Hematopoietic multipotent progenitor cell treated with erythropoietin and hydrocortisone succinate and interleukin-3 and kit ligand, for 8 days (in vitro differentiated cells): ENCODE measurements around the gene TSPAN10.
A peak's percentile ranks its signal among the peaks of the same experiment; 100 is the strongest.

Experiments used
- DNase-seq: peaks from one replicate; pipeline ENCODE4 v3.0.0-alpha.2; 2015

TSPAN10 gene

DNA sequence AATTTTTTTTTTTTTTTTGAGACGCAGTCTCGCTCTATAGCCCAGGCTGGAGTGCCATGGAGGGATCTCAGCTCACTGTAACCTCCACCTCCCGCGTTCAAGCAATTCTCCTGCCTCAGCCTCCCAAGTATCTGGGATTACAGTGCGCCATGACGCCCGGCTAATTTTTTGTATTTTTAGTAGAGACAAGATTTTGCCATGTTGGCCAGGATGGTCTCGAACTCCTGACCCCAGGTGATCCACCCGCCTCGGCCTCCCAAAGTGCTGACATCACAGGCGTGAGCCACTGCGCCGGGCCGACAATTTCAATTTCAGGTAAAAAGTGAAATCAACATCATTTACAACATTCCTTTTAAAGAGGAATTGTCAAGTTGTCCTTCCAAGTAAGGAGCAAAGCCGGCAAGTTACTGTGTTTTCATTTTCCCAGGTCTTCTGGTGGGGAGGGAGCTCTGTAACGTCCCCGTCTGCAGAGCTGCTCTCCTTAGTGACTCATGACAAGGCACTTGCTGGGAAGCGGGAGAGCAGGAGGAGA lies 957 bp upstream of the TSPAN10 start:
- peak; percentile 38 for DNase-seq

DNA sequence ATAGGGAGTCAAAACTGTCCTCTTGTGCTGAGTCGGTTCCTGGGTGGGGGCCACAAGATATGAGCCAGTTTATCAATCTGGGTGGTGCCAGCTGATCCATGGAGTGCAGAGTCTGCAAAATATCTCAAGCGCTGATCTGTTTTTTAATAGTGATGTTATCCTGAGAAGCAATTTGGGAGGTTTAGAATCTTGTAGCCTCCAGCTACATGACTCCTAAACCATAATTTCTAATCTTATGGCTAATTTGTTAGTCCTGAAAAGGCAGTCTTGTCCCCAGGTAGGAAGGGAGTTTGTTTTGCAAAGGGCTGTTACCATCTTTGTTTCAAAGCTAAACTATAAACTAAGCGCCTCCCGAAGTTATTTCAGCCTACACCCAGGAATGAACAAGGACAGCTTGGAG lies 1.7 kb downstream of the TSPAN10 start:
- DNase-seq = no peak

DNA sequence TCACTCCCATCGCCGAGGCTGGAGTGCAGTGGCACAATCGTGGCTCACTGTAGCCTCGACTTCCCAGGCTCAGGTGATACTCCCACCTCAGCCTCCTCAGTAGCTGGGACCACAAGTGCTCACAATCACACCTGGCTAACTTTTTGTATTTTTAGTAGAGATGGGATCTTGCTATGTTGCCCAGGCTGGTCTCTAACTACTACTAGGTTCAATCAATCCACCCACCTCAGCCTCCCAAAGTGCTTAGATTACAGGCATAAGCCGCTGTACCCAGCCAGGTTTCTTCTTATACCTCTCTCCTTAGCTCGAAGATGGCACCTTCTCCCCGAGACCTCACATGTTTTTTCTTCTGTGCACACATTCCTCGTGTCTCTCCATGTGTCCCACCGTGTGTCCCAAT lies 3.0 kb downstream of the TSPAN10 start:
- no peak for DNase-seq

DNA sequence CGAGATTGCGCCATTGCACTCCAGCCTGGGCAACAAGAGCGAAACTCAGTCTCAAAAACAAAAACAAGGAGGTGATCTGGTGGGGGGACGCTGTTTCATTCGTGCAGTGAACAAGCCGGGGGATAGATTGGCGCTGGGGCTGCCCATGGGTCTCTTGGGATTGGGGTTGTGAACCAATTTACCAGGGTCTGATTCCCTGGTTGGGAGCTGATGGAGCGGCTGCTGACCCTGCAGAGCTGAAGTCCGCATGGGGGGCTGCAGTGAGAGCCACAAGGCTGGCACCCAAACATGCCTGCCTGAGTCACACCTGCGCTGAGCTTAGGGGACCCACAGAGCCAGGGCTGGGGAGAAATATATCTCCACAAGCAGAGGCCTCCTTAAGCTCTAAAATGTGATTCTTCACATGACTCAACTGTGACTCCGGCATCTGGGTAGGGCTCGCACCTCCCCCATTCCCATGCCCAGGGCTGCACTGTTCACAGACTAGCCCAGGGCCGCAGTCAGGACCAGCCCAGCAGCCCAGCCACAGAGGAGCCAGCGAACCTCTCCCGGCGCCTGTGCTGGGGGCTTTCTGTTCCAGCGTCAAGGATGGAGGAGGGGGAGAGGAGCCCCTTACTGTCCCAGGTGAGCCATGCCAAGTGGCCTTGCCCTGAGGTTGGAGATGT lies 5.0 kb downstream of the TSPAN10 start:
- no peak for DNase-seq

DNA sequence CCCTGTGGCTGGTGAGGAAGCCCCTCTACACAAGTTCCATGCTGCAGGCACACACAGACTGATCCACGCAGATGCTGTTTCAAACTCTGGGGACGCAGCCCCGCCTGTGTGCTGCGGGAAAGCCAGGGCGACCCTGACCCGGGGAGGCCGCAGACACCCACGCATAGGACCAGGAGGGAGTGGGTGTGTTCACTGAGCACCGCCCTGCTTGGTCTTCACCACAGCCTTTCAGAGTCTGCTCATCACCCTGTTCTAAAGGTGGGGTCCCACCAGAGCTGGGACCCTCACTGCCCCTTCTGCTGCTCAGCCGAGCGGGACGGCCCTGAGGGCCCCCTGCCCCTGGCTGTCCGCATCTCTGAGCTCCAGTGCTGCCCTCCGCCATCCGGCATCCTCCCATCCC lies 7.5 kb downstream of the TSPAN10 start:
- DNase-seq = no peak

DNA sequence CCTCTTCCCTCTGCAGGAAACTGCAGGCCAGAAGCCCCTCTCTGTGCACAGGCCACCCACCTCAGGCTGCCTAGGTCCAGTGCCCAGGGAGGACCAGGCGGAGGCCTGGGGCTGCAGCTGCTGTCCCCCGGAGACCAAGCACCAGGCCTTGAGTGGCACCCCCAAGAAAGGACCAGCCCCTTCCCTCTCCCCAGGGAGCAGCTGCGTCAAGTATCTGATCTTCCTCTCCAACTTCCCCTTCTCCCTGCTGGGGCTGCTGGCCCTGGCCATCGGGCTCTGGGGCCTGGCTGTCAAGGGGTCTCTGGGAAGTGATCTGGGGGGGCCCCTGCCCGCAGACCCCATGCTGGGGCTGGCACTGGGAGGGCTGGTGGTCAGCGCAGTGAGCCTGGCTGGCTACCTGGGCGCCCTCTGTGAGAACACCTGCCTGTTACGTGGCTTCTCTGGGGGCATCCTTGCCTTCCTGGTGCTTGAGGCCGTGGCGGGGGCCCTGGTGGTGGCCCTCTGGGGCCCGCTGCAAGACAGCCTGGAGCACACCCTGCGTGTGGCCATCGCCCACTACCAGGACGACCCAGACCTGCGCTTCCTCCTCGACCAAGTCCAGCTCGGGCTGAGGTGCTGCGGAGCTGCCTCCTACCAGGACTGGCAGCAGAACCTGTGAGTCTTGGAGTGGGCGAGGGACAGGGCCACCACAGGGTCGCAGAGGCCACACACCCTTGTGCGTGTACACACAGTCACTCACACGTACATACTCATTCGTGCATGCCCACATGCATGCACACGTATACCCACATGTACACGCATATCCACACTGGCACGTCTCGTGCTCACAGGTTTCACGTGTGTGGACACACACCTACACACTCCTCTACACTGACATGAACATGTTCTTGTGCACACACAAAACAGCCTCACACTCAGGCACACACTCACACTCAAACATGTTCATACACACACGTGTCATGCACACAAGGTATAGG lies 8.3 kb downstream of the TSPAN10 start:
- no peak for DNase-seq

DNA sequence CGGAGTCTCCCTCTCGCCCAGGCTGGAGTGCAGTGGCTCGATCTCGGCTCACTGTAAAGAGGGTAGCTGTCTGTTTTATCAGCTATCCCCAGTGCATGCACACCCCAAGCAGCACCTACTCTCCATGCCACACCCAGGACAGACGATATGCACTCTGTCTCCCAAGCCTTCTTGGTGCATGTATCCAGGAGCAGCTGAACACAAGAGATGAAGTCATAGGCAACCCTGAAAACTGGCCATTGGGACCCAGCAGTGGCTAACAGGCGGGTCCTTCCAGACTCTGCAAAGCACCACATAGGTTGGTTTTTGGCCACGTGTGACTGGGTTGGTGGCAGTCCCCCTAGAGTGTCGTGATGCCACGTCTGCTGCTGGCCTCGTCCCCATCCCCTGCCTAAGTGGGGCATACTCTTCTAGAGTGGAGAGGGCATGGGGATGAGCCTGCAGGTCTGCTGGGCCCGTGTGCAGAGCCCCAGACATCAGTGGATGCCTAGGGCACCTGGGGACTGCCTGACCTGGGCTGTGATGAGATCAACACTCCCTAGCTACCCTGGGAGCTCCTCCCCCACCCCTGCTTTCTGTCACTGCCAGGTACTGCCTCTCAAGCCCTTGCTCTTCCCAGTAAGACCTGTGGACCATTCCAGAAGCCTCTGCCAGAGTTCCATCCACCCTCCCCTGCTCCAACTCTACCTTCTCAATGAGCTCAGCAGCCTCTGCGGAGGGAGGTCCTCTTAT lies 10.0 kb downstream of the TSPAN10 start:
- peak; percentile 94 for DNase-seq

DNA sequence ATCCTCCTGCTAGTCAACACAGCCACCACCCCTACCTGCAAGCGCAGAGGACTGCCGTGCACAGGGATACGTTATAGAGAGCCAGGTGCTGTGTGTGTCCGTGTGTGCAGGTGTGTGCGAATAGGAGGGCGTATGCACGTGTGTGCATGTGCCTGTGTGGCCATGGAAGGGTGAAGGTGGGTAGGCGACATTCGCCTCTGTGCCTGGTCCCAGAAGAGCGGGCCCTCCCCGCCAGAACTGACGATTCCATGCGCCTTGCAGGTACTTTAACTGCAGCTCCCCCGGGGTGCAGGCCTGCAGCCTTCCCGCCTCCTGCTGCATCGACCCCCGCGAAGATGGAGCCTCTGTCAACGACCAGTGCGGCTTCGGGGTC lies 10.6 kb downstream of the TSPAN10 start:
- DNase-seq = no peak

DNA sequence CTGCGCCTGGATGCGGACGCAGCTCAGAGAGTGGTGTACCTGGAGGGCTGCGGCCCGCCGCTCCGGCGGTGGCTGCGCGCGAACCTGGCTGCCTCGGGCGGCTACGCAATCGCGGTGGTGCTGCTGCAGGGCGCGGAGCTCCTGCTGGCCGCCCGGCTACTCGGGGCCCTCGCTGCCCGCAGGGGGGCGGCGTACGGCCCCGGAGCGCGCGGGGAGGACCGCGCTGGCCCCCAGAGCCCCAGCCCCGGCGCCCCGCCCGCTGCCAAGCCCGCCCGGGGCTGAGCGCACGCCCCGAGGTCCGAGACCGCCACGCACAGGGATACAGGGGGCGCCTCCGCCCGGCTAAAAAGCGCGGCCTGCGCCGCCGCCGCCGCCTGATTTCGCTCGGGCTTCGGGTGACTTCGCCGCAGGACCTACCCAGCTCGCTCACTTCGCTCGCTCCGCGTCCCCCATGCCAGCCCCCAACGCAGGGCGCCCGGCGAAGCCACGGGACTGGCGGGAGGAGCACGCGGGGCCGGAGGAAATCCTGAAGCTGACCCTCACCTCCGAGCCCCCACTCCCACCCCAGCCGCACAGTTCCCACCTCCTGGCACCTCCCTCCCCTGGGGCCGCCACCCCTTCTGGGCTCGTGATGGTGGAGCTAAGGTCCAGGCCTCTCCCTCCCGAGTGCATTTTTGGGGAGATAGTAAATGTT lies 11.2 kb downstream of the TSPAN10 start:
- DNase-seq = no peak

DNA sequence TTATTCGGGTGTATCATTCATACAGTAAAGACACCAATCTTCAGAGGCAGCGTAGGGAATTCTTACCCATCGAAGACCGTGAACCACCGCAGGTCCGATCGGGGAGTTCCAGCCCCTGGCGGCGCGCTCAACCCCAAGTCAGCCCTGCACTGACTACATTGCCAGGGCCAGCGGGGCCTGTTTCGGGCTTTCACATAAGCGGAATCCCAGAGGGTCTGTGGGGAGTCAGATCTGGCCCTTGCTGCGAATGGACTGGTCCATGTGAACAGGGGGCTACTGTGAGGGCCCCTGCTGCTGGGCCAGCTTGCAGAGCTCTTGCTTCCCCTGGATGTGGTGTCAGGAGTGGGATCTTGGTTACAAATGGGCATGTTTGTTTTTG lies 11.7 kb downstream of the TSPAN10 start:
- no peak for DNase-seq

DNA sequence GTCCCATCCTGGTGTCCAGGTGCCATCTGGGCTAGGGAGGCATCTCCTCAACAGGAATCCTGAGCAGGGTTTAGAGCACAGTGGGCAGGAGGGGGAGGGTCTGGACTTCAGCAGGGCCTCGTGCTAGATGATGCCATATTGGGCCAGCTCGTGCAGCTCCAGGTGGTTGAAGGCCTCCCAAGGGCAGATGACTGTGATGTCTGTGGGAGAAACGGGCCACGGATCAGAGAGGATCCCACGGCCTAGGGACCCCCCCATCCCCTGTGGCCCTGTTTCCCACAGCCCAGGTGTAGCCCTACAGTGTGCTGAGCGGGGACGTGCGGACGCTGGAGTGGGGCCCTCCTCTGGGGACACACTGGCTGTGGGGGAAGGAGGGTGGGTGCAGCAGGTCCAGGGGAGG lies 14.0 kb downstream of the TSPAN10 start:
- DNase-seq = no peak

DNA sequence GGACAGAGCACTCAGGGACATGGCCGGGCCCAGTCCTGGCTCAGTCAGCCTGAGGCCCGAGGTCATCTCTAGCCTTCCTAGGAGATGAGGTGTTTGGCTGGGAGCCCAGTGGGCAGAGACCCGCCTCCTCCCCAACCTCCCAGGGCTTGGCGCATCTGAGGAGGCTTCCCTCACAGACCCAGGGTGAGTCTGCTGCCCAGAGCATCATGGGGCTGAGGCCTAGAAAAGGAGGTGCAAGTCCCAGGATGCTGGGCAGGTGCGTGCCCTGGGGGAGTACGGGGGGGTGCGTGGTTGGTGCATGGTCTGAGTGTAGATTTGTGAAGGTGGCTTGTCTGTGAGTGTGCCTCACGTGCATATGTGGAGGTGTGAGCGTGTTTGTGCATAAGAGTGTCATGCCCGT lies 14.7 kb downstream of the TSPAN10 start:
- DNase-seq = peak; percentile 66

DNA sequence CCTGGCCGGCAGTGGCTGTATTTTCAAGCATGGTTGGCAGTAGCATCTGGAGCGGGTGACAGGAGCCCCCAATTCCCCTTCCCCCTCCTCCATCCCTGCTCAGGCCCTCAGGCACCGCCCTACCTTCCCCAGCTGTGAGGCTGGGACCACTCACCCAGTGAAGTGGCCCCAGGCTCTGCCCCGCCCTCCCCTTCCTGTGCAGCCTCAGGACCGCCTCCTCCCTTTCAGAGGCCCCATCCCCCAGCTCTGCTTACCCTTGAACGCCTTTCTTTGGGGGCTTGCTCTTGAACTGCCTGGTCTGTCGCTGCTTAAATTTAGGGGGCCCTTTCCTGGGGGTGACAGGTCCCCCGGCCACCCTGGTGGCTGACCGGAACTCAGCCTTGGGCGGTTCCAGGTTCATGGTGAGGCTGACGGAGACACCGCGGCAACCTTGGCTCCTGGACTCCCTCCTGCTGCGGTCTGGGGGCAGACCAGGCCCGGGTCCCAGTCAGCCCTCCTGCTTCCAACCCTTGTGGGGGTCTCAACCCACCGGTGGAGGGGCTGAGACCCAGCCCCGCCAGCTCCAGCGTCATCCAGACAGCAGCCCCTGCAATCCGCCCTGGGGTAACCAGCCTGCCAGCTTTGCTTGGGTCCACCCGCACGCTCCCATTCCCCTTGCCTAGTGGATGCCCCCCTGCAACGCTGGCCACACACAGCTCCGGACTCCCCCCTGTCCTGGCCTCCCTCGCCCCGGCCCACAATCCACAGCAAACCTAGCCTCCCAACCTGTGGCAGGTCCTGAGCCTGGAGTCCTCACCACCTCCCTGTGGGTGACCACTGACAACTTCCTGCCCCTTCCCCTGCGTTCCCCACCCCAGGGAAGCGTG lies 16.1 kb downstream of the TSPAN10 start:
- peak; percentile 42 for DNase-seq

DNA sequence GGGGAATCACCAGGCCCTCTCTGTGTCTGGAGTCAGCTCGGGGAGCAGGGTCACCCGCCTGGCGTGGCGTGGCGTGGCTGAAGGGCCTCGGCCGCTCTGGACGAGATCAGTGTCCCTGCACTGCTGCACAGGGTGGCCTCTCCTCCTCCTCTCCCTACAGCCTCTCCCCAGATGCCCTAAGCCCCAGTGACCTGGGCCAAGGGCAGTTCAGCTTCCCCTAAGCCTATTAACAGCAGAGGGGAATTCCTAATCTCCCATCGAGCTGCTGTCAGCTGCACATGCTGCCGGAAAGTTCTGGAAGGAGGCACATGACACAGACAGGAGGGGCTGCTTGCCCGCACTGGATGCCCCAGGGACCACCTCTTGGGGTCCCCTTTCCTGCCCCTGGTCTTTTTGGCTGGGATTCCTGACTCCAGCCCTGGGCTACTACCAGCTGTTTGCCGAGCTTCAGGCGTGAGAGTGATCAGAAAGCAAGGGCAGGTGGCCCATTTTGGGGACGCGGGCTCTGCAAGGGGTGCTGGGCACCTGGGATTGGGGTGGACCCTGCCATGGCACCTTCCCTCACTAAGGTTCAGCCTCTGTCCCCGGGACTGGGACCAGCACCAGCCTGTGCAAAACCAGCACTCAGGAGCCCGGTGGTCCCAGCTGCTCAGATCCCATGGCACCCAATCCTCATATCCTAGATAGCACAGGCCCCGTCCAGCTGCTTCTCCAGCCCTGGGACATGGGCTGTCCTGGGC lies 18.6 kb downstream of the TSPAN10 start:
- no peak for DNase-seq

DNA sequence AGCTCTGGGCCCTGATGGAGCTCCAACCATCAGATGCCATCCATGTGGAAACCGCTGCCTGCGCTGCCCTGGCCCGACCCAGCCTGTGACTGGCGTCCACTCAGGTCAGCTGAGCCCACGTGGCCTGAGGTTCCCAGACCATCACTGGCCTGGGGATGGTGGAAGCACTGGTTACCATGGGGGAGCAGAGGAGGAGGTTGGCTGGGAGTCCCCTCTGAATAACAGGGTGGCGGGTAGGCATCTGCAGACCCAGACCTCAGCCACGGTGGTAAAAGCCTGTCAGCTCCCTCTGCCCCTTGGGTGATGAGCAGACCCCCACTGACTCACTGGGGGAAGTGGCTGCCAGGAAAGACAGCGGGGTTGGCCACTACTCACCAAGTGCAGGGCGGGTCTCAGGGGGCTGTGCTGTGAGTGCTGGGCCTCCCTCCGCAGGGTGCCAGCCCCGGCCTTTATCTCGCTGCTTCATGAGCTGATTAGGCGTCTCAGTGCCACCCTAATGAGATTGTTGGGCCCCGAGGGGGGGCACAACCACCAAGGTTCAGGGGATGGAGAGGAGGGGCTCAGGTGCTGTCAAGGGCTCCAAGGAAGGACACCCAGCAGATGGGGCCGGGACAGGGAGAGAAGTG lies 19.2 kb downstream of the TSPAN10 start, which contains the start of gene PDE6G:
Gene PDE6G, minus strand, starts transcription at position 425 of the 626 bp plus-strand sequence. CDS start 3,237 bp downstream, outside the sequence.
- peak; percentile 48 for DNase-seq

DNA sequence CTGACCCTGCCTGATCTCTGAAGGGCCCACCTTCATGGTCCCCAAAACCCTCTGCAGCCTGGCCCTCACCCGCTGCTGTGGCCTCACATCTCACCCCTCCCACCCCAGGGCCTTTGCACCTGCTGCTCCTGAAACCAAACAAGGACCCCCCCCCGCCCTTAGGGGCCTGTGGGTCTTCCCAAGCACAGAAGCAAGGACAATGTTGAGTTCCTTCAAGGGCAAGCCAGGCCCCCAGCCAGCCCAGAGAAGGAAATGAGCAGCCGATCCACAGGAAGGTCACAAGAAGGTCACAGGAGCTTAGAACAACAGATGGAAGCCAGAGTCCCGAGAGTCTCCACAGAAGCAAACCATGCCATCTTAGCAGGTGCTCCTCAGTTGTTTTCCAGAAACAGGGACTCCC lies 19.8 kb downstream of the TSPAN10 start:
- no peak for DNase-seq

DNA sequence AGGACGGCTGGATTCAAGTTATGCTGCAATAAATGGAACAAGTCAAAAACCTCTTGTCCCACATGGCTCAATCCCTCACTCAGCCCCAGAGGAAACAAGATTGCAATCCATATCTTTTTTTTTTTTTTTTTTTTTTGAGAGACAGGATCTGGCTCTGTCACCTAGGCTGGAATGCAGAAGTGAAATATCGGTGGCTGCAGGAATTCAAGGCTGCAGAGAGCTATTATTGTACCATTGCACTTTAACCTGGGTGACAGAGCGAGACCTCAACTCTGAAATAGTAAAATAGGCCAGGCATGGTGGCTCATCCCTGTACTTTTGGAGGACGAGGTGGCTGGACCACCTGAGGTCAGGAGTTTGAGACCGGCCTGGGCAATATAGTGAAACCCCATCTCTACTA lies 22.0 kb downstream of the TSPAN10 start:
- no peak for DNase-seq

DNA sequence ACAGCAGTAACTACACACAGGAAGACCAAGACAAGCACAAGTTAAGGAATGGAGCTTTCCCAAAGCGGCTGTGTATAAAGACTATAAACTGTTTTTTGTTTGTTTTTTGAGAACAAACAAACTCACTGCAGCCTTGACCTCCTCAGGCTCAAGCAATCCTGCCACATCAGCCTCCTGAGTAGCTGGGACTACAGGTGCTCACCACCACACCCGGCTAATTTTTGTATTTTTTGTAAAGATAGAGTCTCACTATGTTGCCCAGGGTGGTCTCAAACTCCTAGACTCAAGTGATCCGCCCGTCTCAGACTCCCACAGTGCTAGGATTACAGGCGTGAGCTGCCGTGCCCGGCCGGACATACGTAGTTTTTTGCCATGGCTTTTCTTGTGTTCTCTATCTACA lies 23.4 kb downstream of the TSPAN10 start:
- DNase-seq = no peak

DNA sequence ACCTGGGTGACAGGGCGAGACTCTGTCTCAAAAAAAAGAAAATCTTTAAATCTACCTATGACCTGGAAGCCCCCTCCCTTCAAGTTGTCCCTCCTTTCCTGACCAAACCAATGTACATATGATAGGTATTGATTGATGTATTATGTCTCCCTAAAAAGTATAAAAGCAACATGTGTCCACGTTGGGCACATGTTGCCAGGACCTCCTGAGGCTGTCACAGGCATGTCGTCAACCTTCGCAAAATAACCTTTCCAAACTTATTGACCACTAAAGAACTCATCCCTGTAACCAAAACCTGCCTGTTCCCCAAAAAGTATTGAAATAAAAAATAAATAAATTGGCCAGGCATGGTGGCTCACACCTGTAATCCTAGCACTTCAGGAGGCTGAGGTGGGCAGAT lies 25.0 kb downstream of the TSPAN10 start:
- DNase-seq = no peak

DNA sequence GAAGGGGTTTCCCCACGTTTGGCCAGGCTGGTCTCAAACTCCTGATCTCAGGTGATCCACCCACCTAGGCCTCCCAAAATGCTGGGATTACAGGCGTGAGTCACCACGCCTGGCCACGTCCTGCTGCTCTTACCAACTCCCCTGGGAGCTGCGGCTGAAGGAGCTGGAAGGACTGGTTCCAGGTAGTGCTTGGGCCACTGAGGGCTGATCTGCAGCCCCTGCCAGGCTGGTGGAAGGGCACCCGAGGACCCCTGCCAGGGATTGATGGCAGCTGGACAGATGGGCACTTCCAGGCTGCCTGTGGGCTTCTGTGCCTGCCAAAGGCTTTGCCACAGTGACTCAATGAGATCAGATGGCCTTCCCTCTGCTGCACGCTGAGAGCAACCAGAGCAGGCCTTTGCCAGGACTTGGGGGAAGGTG lies 27.1 kb downstream of the TSPAN10 start:
- DNase-seq = no peak
